DMS53 treated with DMSO at 0.1 percent for 48 hours (cell line): ENCODE measurements around the gene ANKRD16.

Experiments used
- DNase-seq: peaks from one replicate; lab custom pipeline; 2025; ENCODE audit not compliant: unreplicated experiment; lab: John Stamatoyannopoulos, UW

The ANKRD16 gene

DNA sequence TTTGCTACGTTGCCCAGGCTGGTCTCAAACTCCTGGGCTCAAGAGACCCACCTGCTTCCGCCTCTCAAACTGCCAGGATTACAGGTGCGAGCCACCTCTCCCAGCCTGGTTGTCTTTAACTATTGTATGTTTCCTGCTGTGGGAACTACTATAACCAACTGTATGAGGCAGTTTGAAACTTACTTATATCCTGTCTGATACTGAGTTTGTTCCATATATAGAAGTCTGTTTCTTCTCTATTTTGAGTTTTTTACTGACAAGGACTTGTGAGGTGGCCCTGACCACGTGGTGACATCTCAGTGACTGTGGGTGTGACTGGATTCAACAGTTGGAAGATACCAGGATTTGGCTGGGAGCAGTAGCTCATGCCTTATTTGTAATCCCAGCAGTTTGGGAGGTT lies 14.5 kb upstream of the ANKRD16 start:
- no peak for DNase-seq

DNA sequence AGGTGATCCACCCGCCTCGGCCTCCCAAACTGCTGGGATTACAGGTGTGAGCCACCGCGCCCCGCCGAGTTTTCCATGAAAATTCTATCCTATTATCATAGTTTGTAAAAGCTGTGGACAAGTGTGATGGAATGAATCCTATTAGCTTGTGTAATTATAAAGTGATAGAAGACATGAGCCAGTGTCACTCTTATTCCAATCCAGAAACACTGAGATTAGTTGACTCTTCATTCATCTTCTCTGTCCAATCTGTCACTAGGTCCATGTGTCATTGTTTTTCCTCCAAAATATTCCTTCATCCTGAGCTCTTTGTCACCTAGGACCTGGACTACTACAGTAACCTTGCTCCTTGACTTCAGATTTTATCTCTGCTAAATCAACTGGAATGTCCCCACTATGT lies 13.9 kb upstream of the ANKRD16 start:
- DNase-seq = no peak

DNA sequence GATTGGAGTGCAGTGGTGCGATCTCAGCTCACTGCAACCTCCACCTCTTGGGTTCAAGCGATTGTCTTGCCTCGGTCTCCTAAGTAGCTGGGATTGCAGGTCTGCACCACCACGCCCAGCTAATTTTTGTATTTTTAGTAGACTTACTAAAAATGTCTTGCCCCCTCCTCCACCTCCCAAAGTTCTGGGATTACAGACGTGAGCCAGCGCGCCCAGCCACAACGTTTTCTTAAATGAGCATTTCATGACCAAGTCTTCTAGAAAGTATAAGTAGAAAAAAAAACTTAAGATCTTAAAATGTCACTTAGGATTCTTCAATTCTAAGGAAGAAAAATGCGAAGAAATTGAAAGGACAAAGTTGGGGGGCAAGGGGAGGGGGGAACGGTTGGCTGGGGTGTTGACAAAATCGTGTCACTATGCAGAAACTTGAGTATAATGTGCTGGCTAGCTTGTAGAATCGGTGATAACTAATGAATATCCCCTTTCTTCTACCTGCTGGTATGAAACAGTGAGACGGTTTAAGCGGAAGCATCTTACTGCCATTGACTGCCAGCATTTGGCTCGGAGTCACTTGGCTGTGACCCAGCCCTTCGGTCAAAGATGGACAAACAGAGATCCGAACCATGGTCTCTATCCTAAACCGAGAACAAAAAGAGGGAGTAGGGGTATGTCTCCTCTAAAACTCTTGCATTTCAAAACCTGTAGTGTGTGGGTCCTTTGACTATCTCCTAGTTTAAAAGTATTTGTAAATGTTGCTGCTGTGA lies 13.0 kb upstream of the ANKRD16 start:
- DNase-seq = no peak

DNA sequence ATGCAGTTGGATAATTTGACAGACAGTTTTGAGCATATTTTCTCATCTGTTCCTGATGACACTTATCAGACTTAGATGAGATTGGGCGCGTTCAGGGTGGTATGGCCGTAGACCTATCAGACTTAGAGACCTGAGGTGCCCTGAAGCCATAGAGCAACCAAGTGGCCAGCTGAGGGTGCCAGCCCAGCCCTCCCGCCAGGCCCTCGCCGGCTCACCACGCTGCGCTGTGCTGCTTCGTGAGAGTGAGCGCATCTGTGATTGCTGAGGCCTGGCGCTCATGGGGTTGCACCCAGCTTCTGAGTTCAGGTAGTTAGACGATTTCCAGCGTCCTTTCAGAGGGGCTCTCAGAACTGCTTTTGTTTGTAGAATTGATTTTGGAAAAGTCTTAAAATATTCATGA lies 10.6 kb upstream of the ANKRD16 start:
- DNase-seq = no peak

DNA sequence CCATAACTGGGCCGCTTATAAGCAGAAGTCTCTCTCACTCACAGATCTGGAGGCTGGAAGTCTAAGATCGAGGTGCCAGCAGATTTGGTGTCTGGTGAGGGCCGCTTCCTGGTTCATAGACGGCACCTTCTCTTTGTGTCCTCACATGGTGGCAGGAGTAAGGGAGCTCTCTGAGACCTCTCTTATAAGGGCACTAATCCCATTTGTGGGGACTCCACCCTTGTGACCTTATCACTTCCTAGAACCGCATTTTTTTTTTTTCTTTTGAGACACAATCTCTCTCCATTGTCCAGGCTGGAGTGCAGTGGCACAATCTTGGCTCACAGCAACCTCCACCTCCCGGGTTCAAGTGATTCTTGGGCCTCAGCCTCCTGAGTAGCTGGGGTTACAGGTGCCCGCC lies 8.5 kb upstream of the ANKRD16 start:
- DNase-seq = no peak

DNA sequence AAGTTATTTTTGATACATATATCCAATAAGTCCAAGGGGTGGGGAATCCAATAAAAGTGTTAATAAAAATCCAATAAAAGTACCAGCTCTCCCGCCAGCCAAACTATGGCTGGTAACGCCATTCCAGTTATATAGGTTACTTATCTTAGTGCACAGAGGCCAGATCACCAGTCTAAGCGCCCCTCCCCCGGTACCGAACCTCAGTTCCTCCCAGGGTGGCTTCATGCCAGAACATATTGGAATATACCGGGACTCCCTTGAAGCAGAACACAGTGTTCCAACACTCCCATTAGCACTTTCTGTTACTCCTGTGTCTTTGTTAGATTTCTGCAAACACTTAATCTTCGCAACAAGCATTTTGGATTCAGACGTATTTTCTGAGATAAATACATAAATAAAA lies 7.8 kb upstream of the ANKRD16 start:
- DNase-seq = no peak

DNA sequence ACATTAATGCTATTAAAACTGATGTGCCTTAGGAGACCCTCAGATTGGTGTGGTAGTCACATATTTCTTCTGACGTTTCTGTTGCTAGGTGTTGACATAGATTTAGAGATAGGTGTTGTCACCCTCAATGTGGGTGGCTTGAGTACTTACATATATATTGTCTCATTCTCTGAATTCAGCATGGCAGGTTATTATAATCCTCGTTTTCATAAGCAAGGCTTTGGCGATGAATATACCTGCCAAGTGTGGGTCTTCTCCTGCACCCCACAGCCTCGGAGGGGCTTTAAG lies 7.3 kb upstream of the ANKRD16 start:
- DNase-seq = no peak

DNA sequence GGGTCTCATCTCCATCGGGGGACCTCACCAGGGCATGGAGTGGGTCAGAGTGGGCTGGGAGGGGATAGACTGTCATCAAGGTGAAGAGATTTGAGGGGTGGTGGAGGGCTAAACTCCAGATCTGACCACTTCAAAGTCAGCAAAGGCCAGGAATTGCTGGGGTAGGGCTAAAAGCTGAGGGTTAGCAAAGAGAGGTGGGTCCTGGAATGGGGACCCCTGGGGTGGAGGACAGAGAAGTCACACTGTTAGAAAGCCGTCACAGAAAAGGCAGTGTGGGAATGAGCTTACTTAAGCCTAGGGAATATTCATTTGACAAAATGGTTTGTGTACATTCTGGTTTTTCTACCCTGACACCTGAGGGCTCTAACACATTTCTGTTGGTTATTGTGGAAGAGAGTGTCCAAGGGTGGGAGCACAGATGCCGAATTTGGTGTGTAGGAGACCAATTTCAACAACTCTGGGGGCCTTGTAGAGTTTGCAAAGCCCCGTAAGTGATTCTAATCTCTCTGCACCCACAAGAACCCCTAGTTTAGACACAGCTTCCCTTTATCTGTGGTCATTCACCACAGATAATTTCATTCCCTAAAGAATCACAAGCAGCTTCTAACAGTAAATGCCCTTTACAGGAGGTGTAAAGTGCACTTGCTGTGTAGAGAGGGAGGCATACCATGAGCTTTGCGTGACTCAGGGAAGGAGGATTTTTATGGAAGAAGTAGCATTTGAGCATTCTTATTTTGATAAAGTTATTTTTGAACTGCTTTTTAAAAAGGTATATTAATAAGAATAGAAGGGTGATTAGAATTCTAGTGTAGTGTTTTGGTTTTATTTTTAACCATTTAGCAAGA lies 6.7 kb upstream of the ANKRD16 start:
- no peak for DNase-seq

DNA sequence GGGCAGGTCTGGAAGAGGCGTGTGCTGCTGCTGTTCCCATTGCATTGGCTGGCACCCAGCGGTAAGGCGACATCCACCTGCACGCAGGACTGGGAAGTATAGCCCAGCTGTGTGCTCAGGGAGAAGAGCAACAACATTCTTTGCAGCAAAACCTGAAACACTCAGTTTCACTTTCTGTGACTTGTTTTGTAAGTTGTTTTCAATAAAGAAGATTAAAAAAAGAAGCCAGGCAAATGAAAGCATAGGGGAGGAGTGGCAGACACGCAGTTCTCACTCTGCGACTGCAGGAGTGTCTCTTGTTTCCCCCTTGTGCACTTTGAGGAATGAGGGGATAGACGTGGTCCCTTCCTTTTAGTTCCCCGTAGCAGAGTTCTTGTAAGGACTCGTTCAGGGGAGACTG lies 6.1 kb upstream of the ANKRD16 start:
- DNase-seq = no peak

DNA sequence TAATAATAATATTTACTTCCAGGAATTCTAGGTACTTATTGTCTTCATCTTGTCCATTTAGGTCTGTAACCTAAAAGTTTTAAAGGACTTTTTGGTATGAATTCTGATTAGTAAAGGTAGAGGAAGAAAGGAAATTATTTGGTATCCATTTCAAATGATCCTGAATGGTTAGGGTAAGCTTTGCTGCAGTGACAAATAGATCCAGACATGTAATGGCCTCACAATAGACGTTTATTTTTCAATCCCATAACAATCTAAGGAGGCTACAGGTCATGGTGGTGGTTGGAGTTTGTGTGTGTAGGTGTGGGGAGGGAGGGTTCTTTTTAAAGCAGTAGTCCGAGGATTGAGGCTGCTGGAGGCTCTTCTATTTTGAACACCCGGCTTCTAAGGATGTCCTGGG lies 5.7 kb upstream of the ANKRD16 start:
- DNase-seq = no peak

DNA sequence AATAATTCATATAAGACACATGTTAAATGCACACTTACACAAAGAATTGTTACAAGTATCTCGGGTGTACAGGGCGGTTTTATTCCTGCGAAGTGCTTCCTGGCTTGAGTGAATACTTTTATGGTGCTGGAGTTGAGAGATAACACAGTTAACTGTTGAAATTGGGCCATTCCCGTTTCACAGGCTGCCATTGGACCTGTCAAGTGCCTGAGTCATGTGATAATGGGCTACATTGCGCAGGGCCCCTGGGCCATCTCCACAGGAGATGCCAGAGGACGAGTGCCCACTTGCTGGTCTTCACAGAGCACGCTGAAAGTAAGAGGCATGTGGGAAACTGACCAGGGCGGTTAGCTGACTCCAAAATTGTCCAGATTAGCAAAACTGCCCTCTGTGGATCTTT lies 5.2 kb upstream of the ANKRD16 start:
- no peak for DNase-seq

DNA sequence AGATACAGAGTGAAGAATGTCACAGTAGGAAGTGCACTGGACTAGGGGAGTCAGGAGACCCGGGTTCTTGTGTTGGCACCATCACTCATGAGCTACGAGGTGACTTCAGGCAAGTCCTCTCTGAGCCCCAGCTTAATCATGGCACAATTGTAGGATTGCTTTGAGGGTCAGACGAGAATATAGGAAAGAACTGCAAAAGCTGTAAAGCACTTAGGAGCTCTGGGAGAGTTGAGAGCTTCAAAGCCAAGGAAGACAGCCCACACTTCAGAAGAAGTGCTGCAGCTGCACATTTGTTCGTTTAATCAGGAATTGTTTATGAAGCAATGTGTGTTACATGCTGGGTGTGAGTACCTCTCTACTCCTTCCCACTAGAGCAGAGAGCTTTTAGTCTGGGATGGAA lies 4.7 kb upstream of the ANKRD16 start:
- DNase-seq = no peak

DNA sequence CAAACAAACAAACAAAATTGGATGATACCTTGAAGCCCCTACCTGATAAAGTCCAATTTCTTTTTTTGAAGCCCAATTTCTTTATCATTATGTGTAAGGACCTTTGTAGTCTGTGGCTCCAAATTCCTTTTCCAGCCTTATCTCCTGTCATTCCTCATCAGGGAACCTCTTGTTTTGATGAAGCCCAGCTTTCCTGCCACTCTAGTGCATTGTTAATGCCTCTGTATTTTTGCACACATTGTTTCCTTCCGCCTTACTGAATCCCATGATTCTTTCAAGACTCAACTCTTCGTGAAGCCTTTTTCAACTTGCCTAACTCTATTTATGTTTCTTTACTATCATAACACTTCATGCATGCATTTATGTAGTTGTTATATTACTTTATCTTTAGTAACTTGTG lies 3.6 kb upstream of the ANKRD16 start:
- no peak for DNase-seq

DNA sequence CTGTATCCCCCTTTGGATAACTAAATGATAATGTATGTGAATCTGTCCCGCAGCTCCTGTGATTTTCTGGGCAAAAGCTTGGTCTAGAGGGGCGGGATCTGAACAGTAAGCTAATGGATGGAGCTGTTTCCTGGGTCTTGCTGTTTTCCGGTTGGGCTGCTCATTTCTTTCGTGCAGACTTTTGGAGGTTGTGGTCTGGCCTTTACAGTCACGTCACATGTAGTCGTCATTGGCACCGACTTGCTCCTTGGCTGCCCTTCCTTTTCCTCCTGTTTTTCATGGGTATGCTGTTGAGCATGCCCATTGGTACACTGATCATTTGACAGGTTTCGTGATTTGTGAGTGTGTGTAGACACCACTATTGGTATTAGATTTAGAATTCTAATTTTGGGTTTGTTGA lies 2.3 kb upstream of the ANKRD16 start:
- DNase-seq = no peak

DNA sequence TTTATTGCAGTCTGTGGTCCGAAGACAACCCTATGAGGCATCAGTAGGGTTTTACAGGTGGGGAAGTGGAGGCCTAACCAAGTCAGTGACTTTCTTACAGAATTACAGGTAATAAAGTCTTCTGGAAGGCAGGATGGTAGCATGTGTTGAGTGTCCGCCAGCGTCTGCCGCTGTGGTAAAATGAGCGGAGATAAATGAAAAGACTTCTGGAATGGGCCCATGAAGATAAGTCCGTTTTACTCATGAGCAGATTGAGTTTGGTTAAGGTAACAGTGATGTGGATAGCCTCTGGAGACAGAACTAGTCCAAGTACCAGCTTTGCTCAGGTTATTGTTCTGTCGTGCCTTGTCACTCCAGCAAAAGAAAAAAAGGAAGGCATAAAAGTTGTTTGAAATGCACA lies 1.3 kb upstream of the ANKRD16 start:
- no peak for DNase-seq

DNA sequence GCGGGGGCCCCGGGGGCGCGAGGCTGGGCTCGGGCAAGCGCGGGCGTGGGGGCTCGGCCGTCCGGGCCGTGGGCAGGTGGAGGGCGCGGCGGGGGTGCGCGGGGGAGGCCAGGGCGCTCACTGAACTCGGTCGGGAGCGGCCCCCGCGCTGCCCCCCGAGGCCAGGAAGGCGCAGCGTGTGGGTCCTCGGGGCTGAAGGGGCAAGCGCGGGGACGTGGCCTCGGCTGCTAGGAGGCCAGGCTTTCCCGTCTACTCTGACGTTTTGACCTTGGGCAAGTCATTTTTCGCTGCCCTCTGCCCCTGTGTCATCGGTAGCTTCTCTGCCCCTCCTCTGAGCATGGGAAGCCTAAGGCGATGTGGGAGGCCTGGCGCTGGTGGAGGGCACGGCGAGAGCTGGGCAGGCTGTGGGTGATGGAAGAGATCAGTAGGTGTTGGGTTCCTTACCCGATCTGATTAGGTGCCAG lies 791 bp upstream of the ANKRD16 start:
- no peak for DNase-seq

DNA sequence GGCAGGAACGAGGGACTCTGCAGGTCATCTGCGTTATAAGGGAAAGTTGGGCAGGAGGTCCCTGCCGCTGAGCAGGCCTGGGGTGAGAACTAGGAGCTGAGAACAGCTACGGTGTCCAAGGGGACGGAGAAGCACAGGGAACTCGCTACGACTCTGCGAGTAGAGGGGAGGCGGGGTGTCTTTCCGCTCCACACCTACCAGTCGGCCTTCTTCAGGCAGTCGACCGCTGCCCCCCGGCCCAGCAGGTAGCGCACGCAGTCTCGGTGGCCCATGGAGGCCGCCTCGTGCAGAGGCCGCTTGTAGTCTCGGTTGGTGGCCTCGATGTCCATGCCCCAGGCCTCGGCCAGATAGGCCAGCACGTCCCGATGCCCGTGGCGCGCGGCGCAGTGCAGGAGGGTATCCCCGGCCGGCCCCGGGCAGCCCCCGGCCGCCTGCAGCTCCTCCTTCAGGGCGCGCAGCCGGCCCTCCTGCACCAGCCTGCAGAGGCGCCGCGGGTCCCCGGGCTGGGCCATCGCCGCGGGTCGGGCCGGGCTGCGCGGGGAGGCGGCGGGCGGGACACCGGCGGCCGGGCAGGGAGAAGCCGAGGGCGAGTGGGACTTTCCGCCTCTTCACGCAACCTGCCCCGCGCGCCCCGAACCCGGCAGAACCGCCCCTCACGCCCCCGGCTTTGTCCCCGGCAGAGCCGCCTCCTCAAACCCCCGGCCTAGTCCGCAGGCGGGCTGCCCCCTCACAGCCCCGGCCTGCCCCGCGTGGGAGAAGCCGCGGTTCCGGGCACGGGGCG lies 660 bp downstream of the ANKRD16 start:
- DNase-seq = no peak

DNA sequence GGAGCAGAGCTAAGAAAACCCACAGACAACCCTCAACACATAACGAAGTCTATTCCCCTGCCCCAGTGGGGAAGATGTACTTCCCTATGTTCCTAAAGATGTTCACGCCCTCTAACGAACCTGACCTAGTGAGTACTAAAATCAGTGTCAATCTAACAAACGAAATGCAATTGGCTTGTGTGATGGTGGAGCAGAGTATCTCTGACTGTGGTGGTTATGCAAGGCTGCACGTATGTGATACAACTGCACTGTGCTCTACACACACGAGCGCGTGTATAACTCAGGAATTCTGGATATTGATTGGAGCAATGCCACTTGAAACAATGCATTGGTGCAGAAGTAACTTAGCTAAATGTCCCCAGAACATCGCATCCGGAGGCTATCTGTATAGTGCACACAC lies 1.3 kb downstream of the ANKRD16 start:
- no peak for DNase-seq

DNA sequence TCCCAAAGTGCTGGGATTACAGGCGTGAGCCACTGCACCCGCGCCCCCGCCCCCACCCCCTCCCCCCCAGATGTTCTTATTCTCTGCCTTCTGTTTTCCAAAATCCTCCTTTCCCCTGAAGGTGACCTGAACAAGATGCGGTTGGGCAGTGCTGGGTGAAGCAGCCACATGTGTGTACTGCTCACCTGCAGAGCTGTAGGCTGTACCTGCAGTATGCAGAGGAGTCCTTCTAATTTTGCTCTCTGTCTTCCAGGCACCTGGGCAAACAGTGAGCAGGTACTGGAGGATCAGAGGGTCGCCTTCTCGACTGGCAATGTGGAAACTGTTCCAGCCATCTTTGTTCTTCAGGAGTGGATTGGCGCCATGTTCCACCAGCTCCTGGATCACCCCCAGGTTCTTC lies 2.1 kb downstream of the ANKRD16 start:
- no peak for DNase-seq

DNA sequence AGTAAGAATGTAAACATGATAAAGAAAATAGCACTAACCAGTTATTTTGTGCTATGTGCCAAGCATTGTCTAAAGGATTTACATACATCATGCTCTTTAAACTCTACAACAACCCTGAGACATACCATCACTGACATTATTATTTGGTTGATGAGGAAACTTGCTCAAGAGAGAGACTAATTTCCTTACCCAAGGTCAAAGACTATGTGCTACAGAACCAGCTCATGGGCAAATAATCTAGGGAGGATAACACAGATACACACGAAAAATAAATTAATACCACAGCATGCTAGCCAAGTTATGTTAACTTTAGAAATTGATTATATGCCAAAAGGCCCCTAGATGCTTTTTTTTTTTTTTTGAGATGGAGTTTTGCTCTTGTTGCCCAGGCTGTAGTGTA lies 2.7 kb downstream of the ANKRD16 start:
- no peak for DNase-seq

DNA sequence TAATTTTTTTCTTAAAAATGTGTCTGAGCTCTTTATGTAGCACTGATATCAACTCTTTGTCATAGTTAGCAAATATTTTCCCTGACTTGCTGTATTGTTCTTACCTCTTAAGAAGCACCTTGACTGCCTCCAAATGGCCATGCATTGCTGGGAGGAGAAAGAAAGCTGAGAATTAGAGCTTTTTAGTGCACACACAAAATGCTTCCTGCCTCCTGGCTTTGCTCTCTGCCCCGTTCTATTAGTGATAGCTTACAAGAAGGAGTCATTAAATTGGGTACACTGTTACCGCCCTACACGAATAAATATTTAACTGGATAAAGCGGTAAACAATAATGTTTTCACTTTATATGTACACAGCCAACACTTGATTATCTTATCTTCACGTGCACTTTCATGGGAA lies 4.1 kb downstream of the ANKRD16 start:
- DNase-seq = no peak

DNA sequence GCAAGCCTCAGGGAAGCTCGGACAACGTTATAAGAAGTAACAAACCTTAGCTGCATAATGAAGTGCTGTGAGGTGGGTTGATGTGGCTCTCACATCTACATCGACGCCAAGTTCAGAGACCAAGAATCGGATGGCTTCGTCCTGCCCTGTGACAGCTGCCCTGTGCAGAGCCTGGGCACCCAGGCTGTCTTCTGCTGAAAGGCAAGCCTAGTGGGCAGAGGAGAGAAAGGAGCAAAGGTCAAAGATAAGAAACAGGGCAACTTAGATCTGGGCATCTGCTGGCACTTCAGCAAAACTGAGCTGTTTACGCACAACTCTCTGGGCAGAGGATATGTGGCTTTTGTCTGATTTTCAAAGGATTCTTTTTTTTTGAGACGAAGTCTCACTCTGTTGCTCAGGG lies 6.7 kb downstream of the ANKRD16 start:
- no peak for DNase-seq
